H9 (cell line): Measurements from ENCODE around the gene PIGB. TPM values are rescaled to one million over a fixed set of nuclear protein-coding genes. Genes with fewer than 3 reads are reported as not detected.

Experiments
- DNase-seq: peaks from one replicate; pipeline ENCODE4 v3.0.0-alpha.2; 2017
- H2AFZ ChIP-seq: one replicate; pipeline ENCODE4 v1.6.1; 2013; ENCODE audit warnings: mild to moderate bottlenecking, low read length, control low read depth, moderate library complexity
- H2AK5ac ChIP-seq: 2 replicates; pipeline ENCODE4 v1.6.1; 2013; ENCODE audit warnings: low read length, control low read depth, mixed read lengths; ENCODE audit not compliant: insufficient read length
- H2BK120ac ChIP-seq: one replicate; pipeline ENCODE4 v1.6.1; 2013; ENCODE audit warnings: low read depth, mild to moderate bottlenecking, low read length, control low read depth, inconsistent platforms; ENCODE audit not compliant: poor library complexity, severe bottlenecking
- H2BK12ac ChIP-seq: 2 replicates; pipeline ENCODE4 v1.6.1; 2013; ENCODE audit warnings: low read length, control low read depth, mixed read lengths, low read depth; ENCODE audit not compliant: insufficient read length
- H2BK15ac ChIP-seq: 2 replicates; pipeline ENCODE4 v1.6.1; 2013; ENCODE audit warnings: low read depth, low read length, control low read depth
- H2BK20ac ChIP-seq: one replicate; pipeline ENCODE4 v1.6.1; 2013; ENCODE audit warnings: low read depth, mild to moderate bottlenecking, low read length, control low read depth, inconsistent platforms; ENCODE audit not compliant: poor library complexity, severe bottlenecking
- H2BK5ac ChIP-seq: 2 replicates; pipeline ENCODE4 v1.6.1; 2013; ENCODE audit warnings: low read length, control low read depth, mixed read lengths; ENCODE audit not compliant: insufficient read length
- H3K14ac ChIP-seq: 2 replicates; pipeline ENCODE4 v1.6.1; 2013; ENCODE audit warnings: low read length, control low read depth; ENCODE audit not compliant: insufficient read depth
- H3K18ac ChIP-seq: 2 replicates; pipeline ENCODE4 v1.6.1; 2013; ENCODE audit warnings: low read depth, mild to moderate bottlenecking, mixed read lengths, low read length, control low read depth; ENCODE audit not compliant: insufficient read length
- H3K23ac ChIP-seq: 2 replicates; pipeline ENCODE4 v1.6.1; 2013; ENCODE audit warnings: low read length, control low read depth, mixed read lengths, low read depth; ENCODE audit not compliant: insufficient read length
- H3K23me2 ChIP-seq: 2 replicates; pipeline ENCODE4 v1.6.1; 2013; ENCODE audit warnings: low read depth, mild to moderate bottlenecking, mixed read lengths, low read length, control low read depth; ENCODE audit not compliant: insufficient read length, poor library complexity, severe bottlenecking
- H3K27ac ChIP-seq: 2 replicates; pipeline ENCODE4 v1.5.1; 2013; ENCODE audit warnings: low read length, control low read depth, mixed read lengths, low read depth; ENCODE audit not compliant: insufficient read length
- H3K27me3 ChIP-seq: 2 replicates; pipeline ENCODE4 v1.6.1; 2013; ENCODE audit warnings: low read length, control low read depth, inconsistent platforms; ENCODE audit not compliant: insufficient read depth
- H3K4ac ChIP-seq: 2 replicates; pipeline ENCODE4 v1.6.1; 2013; ENCODE audit warnings: low read depth, mild to moderate bottlenecking, control low read depth, inconsistent platforms, low read length, moderate library complexity
- H3K4me1 ChIP-seq: 2 replicates; pipeline ENCODE4 v1.6.1; 2013; ENCODE audit warnings: low read length, control low read depth, inconsistent platforms; ENCODE audit not compliant: insufficient read depth
- H3K4me2 ChIP-seq: 2 replicates; pipeline ENCODE4 v1.6.1; 2013; ENCODE audit warnings: low read length, control low read depth, mixed read lengths; ENCODE audit not compliant: insufficient read length, insufficient read depth
- H3K56ac ChIP-seq: 2 replicates; pipeline ENCODE4 v1.6.1; 2013; ENCODE audit warnings: low read depth, mild to moderate bottlenecking, mixed read lengths, low read length, control low read depth; ENCODE audit not compliant: insufficient read length
- H3K79me1 ChIP-seq: 2 replicates; pipeline ENCODE4 v1.6.1; 2013; ENCODE audit warnings: low read depth, mild to moderate bottlenecking, moderate library complexity, low read length, control low read depth, inconsistent platforms; ENCODE audit not compliant: insufficient read depth, poor library complexity, severe bottlenecking
- H3K79me2 ChIP-seq: 2 replicates; pipeline ENCODE4 v1.6.1; 2013; ENCODE audit warnings: low read length, control low read depth, inconsistent platforms; ENCODE audit not compliant: insufficient read depth
- H3K9ac ChIP-seq: 2 replicates; pipeline ENCODE4 v1.6.1; 2013; ENCODE audit warnings: low read length, control low read depth, mixed read lengths; ENCODE audit not compliant: insufficient read length; ENCODE audit errors: extremely low read depth
- H3K9me3 ChIP-seq: one replicate; pipeline ENCODE4 v1.6.1; 2013; ENCODE audit warnings: low read depth, low read length, inconsistent platforms; ENCODE audit not compliant: control insufficient read depth
- H3T11ph ChIP-seq: one replicate; pipeline ENCODE4 v1.6.1; 2013; ENCODE audit warnings: mild to moderate bottlenecking, low read length, control low read depth, inconsistent platforms
- H4K20me1 ChIP-seq: one replicate; pipeline ENCODE4 v1.6.1; 2013; ENCODE audit not compliant: control insufficient read depth, insufficient read length, insufficient read depth
- H4K5ac ChIP-seq: 2 replicates; pipeline ENCODE4 v1.6.1; 2013; ENCODE audit warnings: low read depth, mild to moderate bottlenecking, mixed read lengths, low read length, control low read depth; ENCODE audit not compliant: insufficient read length
- H4K8ac ChIP-seq: replicated peaks from 2 replicates; pipeline ENCODE4 v1.6.1; 2013; ENCODE audit warnings: low read length, control low read depth, mixed read lengths, low read depth; ENCODE audit not compliant: insufficient read length
- H4K91ac ChIP-seq: 2 replicates; pipeline ENCODE4 v1.6.1; 2013; ENCODE audit warnings: low read depth, mild to moderate bottlenecking, moderate library complexity, mixed read lengths, low read length, control low read depth; ENCODE audit not compliant: insufficient read length
- H3K27ac Mint-ChIP-seq, 3 experiments: 2 replicates in 2 of 3; 3 replicates in 1 of 3; pipeline ENCODE4 v1.8.0; 2020 to 2021; ENCODE audit warnings: mixed read lengths in 3 of 3, mild to moderate bottlenecking in 1 of 3, moderate library complexity in 1 of 3
- H3K27me3 Mint-ChIP-seq: 2 replicates; pipeline ENCODE4 v1.8.0; 2021; ENCODE audit warnings: low read depth, mild to moderate bottlenecking, moderate library complexity, mixed read lengths
- H3K36me3 Mint-ChIP-seq, 3 experiments: 2 replicates in 2 of 3; 3 replicates in 1 of 3; pipeline ENCODE4 v1.8.0; 2020 to 2021; ENCODE audit warnings: low read depth in 3 of 3, mixed read lengths in 3 of 3; ENCODE audit not compliant: insufficient read depth in 1 of 3
- H3K4me1 Mint-ChIP-seq, 2 experiments: 2 replicates each; pipeline ENCODE4 v1.8.0; 2020; ENCODE audit warnings: mixed read lengths in 2 of 2
- H3K4me3 Mint-ChIP-seq, 2 experiments: 2 replicates in 1 of 2; 3 replicates in 1 of 2; pipeline ENCODE4 v1.8.0; 2020 to 2021; ENCODE audit warnings: mild to moderate bottlenecking in 2 of 2, mixed read lengths in 2 of 2, moderate library complexity in 1 of 2
- H3K9me3 Mint-ChIP-seq, 2 experiments: 2 replicates in 1 of 2; 3 replicates in 1 of 2; pipeline ENCODE4 v1.8.0; 2020; ENCODE audit warnings: mild to moderate bottlenecking in 2 of 2, mixed read lengths in 2 of 2, moderate library complexity in 1 of 2
- WGBS: extraction: QIAGEN DNeasy Blood & Tissue Kit; methylation state at CpG from one replicate; pipeline ENCODE4 v1.1.7; 2013; ENCODE audit warnings: missing lambda C conversion rate, low lambda C conversion rate, mixed read lengths; ENCODE audit not compliant: insufficient read length; ENCODE audit errors: extremely low coverage; 5-methylcytosine and 5-hydroxymethylcytosine counted together
- total RNA-seq: library from RNA; stranded (reverse); gene quantifications from 2 replicates; pipeline ENCODE4 v1.2.1, GENCODE V29; 2021
- TF ChIP-seq, protein P1 (sequence below): fragments of 200-600 bp; sonication (generic); conservative IDR thresholded peaks from 3 replicates; pipeline ENCODE4 v1.8.0; 2021; ENCODE audit warnings: antibody characterized with exemption, mild to moderate bottlenecking

PIGB gene
- total RNA-seq, 1 experiment from 2014 or later, result 6.7 TPM

DNA sequence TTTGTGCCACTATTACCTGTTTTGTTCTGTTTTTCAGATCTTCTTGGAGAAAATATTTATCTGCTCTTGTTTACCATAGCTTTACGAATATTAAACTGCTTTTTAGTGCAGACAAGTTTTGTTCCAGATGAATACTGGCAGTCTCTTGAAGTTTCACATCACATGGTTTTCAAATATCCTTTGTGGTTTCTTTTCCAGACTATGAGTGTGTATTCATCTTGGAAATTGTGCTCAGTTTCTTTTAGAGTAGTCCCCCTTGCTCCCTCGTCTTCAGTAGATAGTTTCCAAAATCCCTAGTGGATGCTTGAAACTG, 1.2 kb downstream of the PIGB start:
- no peak overlapping the region for H3K18ac ChIP-seq
- H4K8ac ChIP-seq, result no peak overlapping the region
- peaks cover 0 to 7% (median 3%) of the 10 kb centered on the region in 3 experiments; a peak in 5 of 7 replicates for H3K36me3 Mint-ChIP-seq
- peaks cover 21 to 31% of the 10 kb centered on the region in 2 experiments for H3K4me1 Mint-ChIP-seq
- H2AFZ ChIP-seq, result no peak overlapping the region
- H3K27me3 Mint-ChIP-seq, result no peaks in the 10 kb centered on the region
- H3K9ac ChIP-seq, result no peak overlapping the region
- no CpG with 5 or more reads among the region's 2 CpGs for WGBS
- H2BK20ac ChIP-seq, result no peak overlapping the region
- H3K14ac ChIP-seq, result no peak overlapping the region
- no peaks in the 10 kb centered on the region for H3K4me1 ChIP-seq
- H3T11ph ChIP-seq, result no peak overlapping the region
- H2BK15ac ChIP-seq, result no peak overlapping the region
- H3K79me1 ChIP-seq, result no peaks in the 10 kb centered on the region
- no peak overlapping the region for H2AK5ac ChIP-seq
- no peak overlapping the region for H2BK12ac ChIP-seq
- peaks cover 4% of the 10 kb centered on the region for H3K23me2 ChIP-seq
- H4K20me1 ChIP-seq, result no peaks in the 10 kb centered on the region
- H3K23ac ChIP-seq, result no peak overlapping the region
- H3K9me3 ChIP-seq, result no peaks in the 10 kb centered on the region
- no peak overlapping the region for H2BK120ac ChIP-seq
- H3K4me3 Mint-ChIP-seq, result no peak overlapping the region
- TF ChIP-seq, protein P1, sequence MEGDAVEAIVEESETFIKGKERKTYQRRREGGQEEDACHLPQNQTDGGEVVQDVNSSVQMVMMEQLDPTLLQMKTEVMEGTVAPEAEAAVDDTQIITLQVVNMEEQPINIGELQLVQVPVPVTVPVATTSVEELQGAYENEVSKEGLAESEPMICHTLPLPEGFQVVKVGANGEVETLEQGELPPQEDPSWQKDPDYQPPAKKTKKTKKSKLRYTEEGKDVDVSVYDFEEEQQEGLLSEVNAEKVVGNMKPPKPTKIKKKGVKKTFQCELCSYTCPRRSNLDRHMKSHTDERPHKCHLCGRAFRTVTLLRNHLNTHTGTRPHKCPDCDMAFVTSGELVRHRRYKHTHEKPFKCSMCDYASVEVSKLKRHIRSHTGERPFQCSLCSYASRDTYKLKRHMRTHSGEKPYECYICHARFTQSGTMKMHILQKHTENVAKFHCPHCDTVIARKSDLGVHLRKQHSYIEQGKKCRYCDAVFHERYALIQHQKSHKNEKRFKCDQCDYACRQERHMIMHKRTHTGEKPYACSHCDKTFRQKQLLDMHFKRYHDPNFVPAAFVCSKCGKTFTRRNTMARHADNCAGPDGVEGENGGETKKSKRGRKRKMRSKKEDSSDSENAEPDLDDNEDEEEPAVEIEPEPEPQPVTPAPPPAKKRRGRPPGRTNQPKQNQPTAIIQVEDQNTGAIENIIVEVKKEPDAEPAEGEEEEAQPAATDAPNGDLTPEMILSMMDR, result no peak
- no peak overlapping the region for H3K4me2 ChIP-seq
- no peaks in the 10 kb centered on the region for H3K27me3 ChIP-seq
- H3K79me2 ChIP-seq, result no peaks in the 10 kb centered on the region
- no peak overlapping the region for H3K27ac ChIP-seq
- H3K56ac ChIP-seq, result no peak overlapping the region
- H2BK5ac ChIP-seq, result no peak overlapping the region
- no peak for DNase-seq
- H4K5ac ChIP-seq, result no peak overlapping the region
- no peak overlapping the region for H3K4ac ChIP-seq
- H3K9me3 Mint-ChIP-seq, result no peaks in the 10 kb centered on the region
- H4K91ac ChIP-seq, result no peak overlapping the region
- H3K27ac Mint-ChIP-seq, result no peak overlapping the region
